ENCODE results near the gene MIF.
"Not testable (repeated sequence)": the region's sequence is repeated elsewhere in the genome, so short reads cannot be mapped to it uniquely, and the experiment has no call there.

MIF gene

DNA sequence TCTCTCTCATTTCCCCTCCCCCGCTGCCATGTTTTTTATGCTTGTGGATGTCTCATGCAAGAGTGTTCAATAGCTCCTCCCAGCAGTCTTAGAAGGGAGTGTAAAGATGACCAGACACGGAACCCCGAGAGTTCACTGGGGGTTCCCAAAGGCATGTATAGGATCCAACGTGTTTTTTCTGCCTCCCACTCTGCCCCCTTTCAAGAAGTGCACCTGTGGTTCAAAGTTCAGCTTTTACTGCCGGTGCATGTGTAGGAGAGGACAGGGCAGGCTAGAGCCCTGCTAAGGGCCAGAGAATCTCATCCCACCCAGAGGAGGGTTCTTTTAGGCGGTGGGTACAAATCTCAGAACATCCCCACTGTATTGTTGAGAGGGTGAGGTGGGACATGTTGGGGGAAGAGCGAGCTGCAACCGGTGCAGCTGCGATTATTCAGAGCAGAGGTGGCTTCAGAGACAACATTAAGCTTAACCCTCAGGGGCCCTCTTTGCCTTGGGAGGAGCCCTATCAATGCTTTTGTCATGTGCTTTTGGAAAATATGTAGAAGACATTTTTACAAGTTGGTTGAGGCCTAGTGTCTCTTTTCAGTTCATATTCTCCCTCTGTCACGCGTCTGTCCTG lies 14.5 kb downstream of the MIF start:
- H3K27ac ChIP-seq (ENCODE audit: low read depth, low read length) = no peak overlapping the region
- H3K9ac ChIP-seq (ENCODE audit: low read length) = no peak overlapping the region
- no peaks in the 10 kb centered on the region for H3K27me3 ChIP-seq (ENCODE audit: control insufficient read depth in 1 of 2, insufficient read depth in 2 of 2, low read length in 2 of 2)
- H3K4me3 ChIP-seq (ENCODE audit: low read depth in 1 of 2, low read length in 2 of 2) = no peak overlapping the region
- H3K9me3 ChIP-seq (ENCODE audit: low read length) = no peaks in the 10 kb centered on the region
- peaks cover 14% of the 10 kb centered on the region for H3K4me1 ChIP-seq (ENCODE audit: insufficient read depth, low read length)
- no peaks in the 10 kb centered on the region for H3K36me3 ChIP-seq (ENCODE audit: insufficient read depth, low read length)

DNA sequence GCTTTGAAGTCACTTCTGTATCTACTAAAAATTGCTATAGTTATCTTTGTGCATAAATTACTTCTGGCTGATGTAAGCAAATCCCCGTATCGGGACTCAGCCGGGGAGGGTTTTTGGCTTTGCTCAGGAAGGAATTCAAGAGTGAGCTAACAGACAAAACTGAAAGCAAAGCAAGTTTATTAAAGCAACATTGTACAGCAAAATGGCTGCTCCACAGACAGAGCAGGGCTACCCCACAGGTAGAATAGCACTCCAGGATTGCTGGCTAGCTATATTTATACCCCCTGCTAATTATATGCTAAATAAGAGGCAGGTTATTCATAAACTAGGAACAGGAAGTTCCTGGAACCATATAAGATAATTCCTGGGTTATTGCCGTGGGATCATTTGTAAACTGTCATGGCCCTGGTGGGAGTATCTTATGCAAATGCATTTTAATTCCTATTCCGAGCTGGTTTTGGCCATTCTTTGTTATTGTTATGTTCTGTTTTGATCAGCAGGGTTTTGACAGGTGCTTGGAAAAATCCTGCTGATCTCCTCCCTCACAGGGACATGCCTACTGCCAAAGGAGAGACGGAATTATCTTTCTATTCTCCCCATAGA lies 15.2 kb downstream of the MIF start:
- no peak overlapping the region for H3K27ac ChIP-seq (ENCODE audit: low read depth, low read length)
- no peak overlapping the region for H3K4me3 ChIP-seq (ENCODE audit: low read depth in 1 of 2, low read length in 2 of 2)
- peaks cover 14% of the 10 kb centered on the region for H3K4me1 ChIP-seq (ENCODE audit: insufficient read depth, low read length)
- no peaks in the 10 kb centered on the region for H3K27me3 ChIP-seq (ENCODE audit: control insufficient read depth in 1 of 2, insufficient read depth in 2 of 2, low read length in 2 of 2)
- H3K9ac ChIP-seq (ENCODE audit: low read length) = no peak overlapping the region
- no peaks in the 10 kb centered on the region for H3K36me3 ChIP-seq (ENCODE audit: insufficient read depth, low read length)
- no peaks in the 10 kb centered on the region for H3K9me3 ChIP-seq (ENCODE audit: low read length)

GRCh38 chr22:23910496-23911190 lies 16.5 kb downstream of the MIF start:
- Histone ChIP-seq H3K9ac (ENCODE audit: low read length) (no peak overlapping the region), H3K27me3 (ENCODE audit: control insufficient read depth in 1 of 2, insufficient read depth in 2 of 2, low read length in 2 of 2) (no peaks in the 10 kb centered on the region), H3K36me3 (ENCODE audit: insufficient read depth, low read length) (no peaks in the 10 kb centered on the region)

DNA sequence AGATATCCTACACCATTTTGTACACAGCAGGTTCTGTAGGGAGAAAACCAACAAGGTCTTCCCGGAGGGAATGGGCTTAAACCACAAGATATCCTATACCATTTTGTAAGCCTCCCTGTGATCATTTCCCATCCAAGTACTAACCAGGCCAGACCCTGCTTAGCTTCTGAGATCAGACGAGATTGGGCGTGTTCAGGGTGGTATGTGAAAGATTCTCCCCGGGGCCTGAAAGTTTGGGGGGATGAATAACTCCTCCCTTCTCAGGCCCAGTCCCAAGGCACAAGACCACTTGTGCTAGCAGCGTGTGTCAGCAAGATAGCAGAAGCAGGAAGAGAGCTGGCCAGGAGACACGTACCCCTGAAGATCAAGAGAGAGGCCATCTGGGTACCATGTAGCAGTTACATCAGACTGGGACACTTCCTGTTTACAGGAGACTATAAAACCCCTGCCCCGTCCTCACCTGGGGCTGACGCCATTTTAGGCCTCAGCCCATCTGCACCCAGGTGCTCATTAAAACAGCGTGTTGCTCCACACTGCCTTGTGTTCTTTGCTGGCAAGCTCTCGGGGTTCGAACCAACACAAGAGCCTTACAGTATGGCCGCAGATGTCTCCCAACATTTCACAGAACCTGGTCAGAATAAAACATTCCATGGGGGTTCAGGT lies 17.3 kb downstream of the MIF start:
- Histone ChIP-seq H3K36me3 (ENCODE audit: insufficient read depth, low read length) (no peaks in the 10 kb centered on the region), H3K9ac (ENCODE audit: low read length) (no peak overlapping the region), H3K27me3 (ENCODE audit: control insufficient read depth in 1 of 2, insufficient read depth in 2 of 2, low read length in 2 of 2) (no peaks in the 10 kb centered on the region), H3K4me3 (ENCODE audit: low read depth in 1 of 2, low read length in 2 of 2) (no peak overlapping the region), H3K9me3 (ENCODE audit: low read length) (no peaks in the 10 kb centered on the region), H3K4me1 (ENCODE audit: insufficient read depth, low read length) (peaks cover 14% of the 10 kb centered on the region), H3K27ac (ENCODE audit: low read depth, low read length) (no peak overlapping the region)

More at GRCh38 chr22:23910496-23911190, 16.5 kb downstream of the MIF start:
- no peaks in the 10 kb centered on the region for H3K9me3 ChIP-seq (ENCODE audit: low read length)
- H3K4me1 ChIP-seq (ENCODE audit: insufficient read depth, low read length) = peaks cover 14% of the 10 kb centered on the region
- no peak overlapping the region for H3K4me3 ChIP-seq (ENCODE audit: low read depth in 1 of 2, low read length in 2 of 2)
- no peak overlapping the region for H3K27ac ChIP-seq (ENCODE audit: low read depth, low read length)

DNA sequence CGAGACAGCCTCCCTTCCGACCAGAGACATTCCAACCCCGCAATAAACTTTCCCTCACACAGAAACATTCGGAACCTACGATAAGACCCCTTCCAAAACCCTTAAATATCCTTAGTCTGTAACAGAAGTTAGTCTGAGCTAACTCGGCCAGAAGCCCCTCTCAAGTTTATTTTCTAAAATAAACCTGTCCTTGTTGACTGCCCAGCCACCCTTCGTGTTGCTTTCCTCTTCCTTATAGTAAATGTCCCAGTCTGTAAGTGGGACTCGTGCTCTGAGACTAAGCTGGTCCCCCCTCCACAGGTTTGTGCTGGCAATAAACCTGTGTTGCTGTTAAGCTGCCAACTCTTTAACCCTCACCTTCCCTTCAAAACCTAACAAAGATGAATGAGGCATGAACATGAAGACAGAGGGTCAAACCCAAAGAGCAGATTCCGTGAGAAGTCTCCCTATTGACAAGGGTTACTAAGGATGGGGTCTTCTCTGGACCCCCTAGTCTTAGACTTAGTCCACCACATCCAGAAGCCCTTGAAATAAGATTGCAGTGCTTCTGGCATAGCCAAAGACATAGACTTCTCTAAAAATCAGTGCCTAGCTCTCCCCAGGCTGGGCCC lies 18.2 kb downstream of the MIF start:
- Histone ChIP-seq H3K36me3 (ENCODE audit: insufficient read depth, low read length) (no peaks in the 10 kb centered on the region), H3K4me1 (ENCODE audit: insufficient read depth, low read length) (peaks cover 14% of the 10 kb centered on the region)

DNA sequence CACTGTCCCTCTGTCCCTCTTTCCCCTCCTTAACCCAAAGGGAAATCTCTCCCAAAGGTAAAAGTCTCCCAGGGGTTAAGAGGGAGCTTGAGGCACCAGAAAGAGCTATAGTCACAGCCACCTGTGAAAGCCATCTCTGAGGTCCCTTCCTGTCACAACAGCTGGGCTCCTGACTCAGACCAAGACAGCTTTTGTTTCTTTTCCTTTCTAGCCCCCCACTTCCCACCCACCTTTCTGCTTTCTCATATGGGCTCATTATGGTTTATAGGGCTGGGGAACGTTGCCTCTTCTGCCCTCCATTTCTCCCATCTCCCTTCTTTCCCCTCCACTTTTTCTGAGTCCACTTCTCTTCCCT lies 19.1 kb downstream of the MIF start:
- Histone ChIP-seq H3K27me3 (ENCODE audit: control insufficient read depth in 1 of 2, insufficient read depth in 2 of 2, low read length in 2 of 2) (no peaks in the 10 kb centered on the region), H3K36me3 (ENCODE audit: insufficient read depth, low read length) (no peaks in the 10 kb centered on the region), H3K27ac (ENCODE audit: low read depth, low read length) (peak overlapping the region; percentile 74), H3K4me3 (ENCODE audit: low read depth in 1 of 2, low read length in 2 of 2) (peak overlapping the region; percentile 59 to 86), H3K9me3 (ENCODE audit: low read length) (no peaks in the 10 kb centered on the region), H3K9ac (ENCODE audit: low read length) (peak overlapping the region; percentile 78), H3K4me1 (ENCODE audit: insufficient read depth, low read length) (peaks cover 14% of the 10 kb centered on the region)

More for the DNA sequence above, 18.2 kb downstream of the MIF start:
- no peak overlapping the region for H3K4me3 ChIP-seq (ENCODE audit: low read depth in 1 of 2, low read length in 2 of 2)
- H3K27me3 ChIP-seq (ENCODE audit: control insufficient read depth in 1 of 2, insufficient read depth in 2 of 2, low read length in 2 of 2) = no peaks in the 10 kb centered on the region
- no peaks in the 10 kb centered on the region for H3K9me3 ChIP-seq (ENCODE audit: low read length)
- H3K9ac ChIP-seq (ENCODE audit: low read length) = no peak overlapping the region
- H3K27ac ChIP-seq (ENCODE audit: low read depth, low read length) = no peak overlapping the region

GRCh38 chr22:23913661-23914353 lies 19.6 kb downstream of the MIF start:
- H3K4me1 ChIP-seq (ENCODE audit: insufficient read depth, low read length) = peaks cover 14% of the 10 kb centered on the region
- H3K36me3 ChIP-seq (ENCODE audit: insufficient read depth, low read length) = no peaks in the 10 kb centered on the region
- peak overlapping the region; percentile 74 for H3K27ac ChIP-seq (ENCODE audit: low read depth, low read length)
- no peaks in the 10 kb centered on the region for H3K27me3 ChIP-seq (ENCODE audit: control insufficient read depth in 1 of 2, insufficient read depth in 2 of 2, low read length in 2 of 2)
- peak overlapping the region; percentile 78 for H3K9ac ChIP-seq (ENCODE audit: low read length)
- H3K4me3 ChIP-seq (ENCODE audit: low read depth in 1 of 2, low read length in 2 of 2) = peak overlapping the region; percentile 59 to 86
- no peaks in the 10 kb centered on the region for H3K9me3 ChIP-seq (ENCODE audit: low read length)

GRCh38 chr22:23915290-23915689 lies 21.1 kb downstream of the MIF start:
- H3K4me1 ChIP-seq (ENCODE audit: insufficient read depth, low read length) = peaks cover 8% of the 10 kb centered on the region
- H3K27me3 ChIP-seq (ENCODE audit: control insufficient read depth in 1 of 2, insufficient read depth in 2 of 2, low read length in 2 of 2) = no peaks in the 10 kb centered on the region
- no peaks in the 10 kb centered on the region for H3K36me3 ChIP-seq (ENCODE audit: insufficient read depth, low read length)
- H3K4me3 ChIP-seq (ENCODE audit: low read depth in 1 of 2, low read length in 2 of 2) = no peak overlapping the region
- no peak overlapping the region for H3K9ac ChIP-seq (ENCODE audit: low read length)
- H3K27ac ChIP-seq (ENCODE audit: low read depth, low read length) = no peak overlapping the region
- no peaks in the 10 kb centered on the region for H3K9me3 ChIP-seq (ENCODE audit: low read length)

- not testable (repeated sequence) for H3K9ac ChIP-seq (ENCODE audit: low read length); H3K4me3 ChIP-seq (ENCODE audit: low read depth in 1 of 2, low read length in 2 of 2); H3K4me1 ChIP-seq (ENCODE audit: insufficient read depth, low read length); H3K27ac ChIP-seq (ENCODE audit: low read depth, low read length); H3K27me3 ChIP-seq (ENCODE audit: control insufficient read depth in 1 of 2, insufficient read depth in 2 of 2, low read length in 2 of 2); H3K36me3 ChIP-seq (ENCODE audit: insufficient read depth, low read length); H3K9me3 ChIP-seq (ENCODE audit: low read length)
Observed at GRCh38 chr22:23920267-23920611, 26.1 kb downstream of the MIF start.

GRCh38 chr22:23921586-23922201 lies 27.5 kb downstream of the MIF start:
- not testable (repeated sequence) for H3K9ac ChIP-seq (ENCODE audit: low read length); H3K9me3 ChIP-seq (ENCODE audit: low read length); H3K4me1 ChIP-seq (ENCODE audit: insufficient read depth, low read length); H3K36me3 ChIP-seq (ENCODE audit: insufficient read depth, low read length); H3K4me3 ChIP-seq (ENCODE audit: low read depth in 1 of 2, low read length in 2 of 2); H3K27ac ChIP-seq (ENCODE audit: low read depth, low read length); H3K27me3 ChIP-seq (ENCODE audit: control insufficient read depth in 1 of 2, insufficient read depth in 2 of 2, low read length in 2 of 2)

Measured in muscle layer of colon (tissue), 2 donors.